ENCODE measurements around the gene SMIM5.
A peak's percentile ranks its signal among the peaks of the same experiment; 100 is the strongest.

The SMIM5 gene

DNA sequence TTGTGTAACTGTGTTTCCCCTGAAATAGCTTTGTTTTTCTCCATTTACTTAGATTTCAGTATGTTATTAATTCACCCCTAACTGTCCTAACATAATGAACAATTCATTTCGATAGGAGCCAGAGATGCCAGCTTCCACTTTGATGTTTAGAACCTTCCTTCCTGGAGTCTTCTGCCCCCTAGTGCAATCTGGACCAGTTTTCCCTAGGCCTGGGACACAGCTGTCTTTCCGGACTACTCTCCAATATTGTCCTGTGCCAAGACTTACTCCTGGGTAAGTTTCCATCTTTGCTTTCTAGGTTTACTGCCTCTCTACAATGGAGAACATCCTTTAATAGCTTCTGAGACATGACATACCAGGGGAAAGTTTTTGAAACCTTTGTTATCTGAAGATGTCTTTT is 20.9 kb downstream of the SMIM5 start:
- H3K27me3 ChIP-seq (ENCODE audit: insufficient read depth, low read length), result no peaks in the 10 kb centered on the region
- H3K27ac ChIP-seq (ENCODE audit: low read depth, low read length), result no peak overlapping the region
- no peaks in the 10 kb centered on the region for H3K4me1 ChIP-seq (ENCODE audit: insufficient read depth, low read length)
- no peaks in the 10 kb centered on the region for H3K9me3 ChIP-seq (ENCODE audit: insufficient read depth, low read depth, low read length)
- peaks cover 54% of the 10 kb centered on the region for H3K36me3 ChIP-seq (ENCODE audit: insufficient read depth, low read length)
- WGBS, result 90% methylated on average over 2 of the region's 2 CpGs
- no peak overlapping the region for H3K4me3 ChIP-seq (ENCODE audit: low read length)
- no peak overlapping the region for H3K9ac ChIP-seq (ENCODE audit: low read depth, low read length)

DNA sequence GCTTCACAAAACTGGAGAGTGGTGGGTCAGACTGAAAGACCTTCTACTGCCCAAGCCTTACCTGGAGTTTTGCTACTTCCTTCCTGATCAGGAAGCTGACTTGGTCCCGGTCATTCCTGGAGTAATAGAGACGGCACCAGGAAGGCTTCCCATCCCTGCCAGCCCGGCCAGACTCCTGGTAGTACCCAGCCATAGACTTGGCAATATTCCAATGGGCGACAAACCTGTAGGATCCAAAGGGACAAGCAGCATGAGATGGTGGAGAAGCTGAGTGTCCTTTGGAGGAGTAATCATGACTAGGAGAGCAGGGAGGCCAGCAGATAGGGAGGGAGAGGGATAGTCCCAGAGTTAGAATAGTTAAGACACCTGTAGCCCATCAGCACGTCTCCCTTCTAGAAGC is 25.0 kb downstream of the SMIM5 start:
- Histone ChIP-seq H3K9me3 (ENCODE audit: insufficient read depth, low read depth, low read length) (no peaks in the 10 kb centered on the region), H3K27ac (ENCODE audit: low read depth, low read length) (no peak overlapping the region), H3K9ac (ENCODE audit: low read depth, low read length) (no peak overlapping the region), H3K27me3 (ENCODE audit: insufficient read depth, low read length) (no peaks in the 10 kb centered on the region), H3K4me3 (ENCODE audit: low read length) (no peak overlapping the region), H3K4me1 (ENCODE audit: insufficient read depth, low read length) (no peaks in the 10 kb centered on the region), H3K36me3 (ENCODE audit: insufficient read depth, low read length) (peaks cover 60% of the 10 kb centered on the region)
- 95% methylated on average over 5 of the region's 5 CpGs for WGBS

DNA sequence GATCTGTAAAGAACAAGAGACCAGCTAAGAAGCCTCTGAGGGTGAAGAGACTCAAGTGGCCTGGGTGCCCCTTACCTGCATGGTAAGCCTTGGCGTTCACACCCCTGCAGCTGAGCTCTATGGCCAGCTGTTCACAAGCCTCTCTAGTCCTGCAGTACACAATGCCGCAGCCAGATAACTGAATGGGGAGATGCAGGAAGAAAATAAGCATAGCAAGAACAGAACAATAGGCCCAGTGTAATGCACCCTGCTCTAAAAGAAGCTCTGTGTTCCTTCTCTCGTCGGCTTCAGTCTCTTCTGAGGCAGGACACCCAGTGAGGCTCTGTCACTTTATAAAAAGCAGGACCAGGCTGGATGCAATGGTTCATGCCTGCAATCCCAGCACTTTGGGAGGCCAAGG is 28.3 kb downstream of the SMIM5 start:
- Histone ChIP-seq H3K36me3 (ENCODE audit: insufficient read depth, low read length) (peaks cover 52% of the 10 kb centered on the region), H3K4me3 (ENCODE audit: low read length) (no peak overlapping the region), H3K9me3 (ENCODE audit: insufficient read depth, low read depth, low read length) (no peaks in the 10 kb centered on the region), H3K27me3 (ENCODE audit: insufficient read depth, low read length) (no peaks in the 10 kb centered on the region), H3K4me1 (ENCODE audit: insufficient read depth, low read length) (peaks cover 3% of the 10 kb centered on the region; the same call in 1 of the 2 replicates), H3K9ac (ENCODE audit: low read depth, low read length) (no peak overlapping the region), H3K27ac (ENCODE audit: low read depth, low read length) (no peak overlapping the region)
- 90% methylated on average over 4 of the region's 4 CpGs for WGBS

DNA sequence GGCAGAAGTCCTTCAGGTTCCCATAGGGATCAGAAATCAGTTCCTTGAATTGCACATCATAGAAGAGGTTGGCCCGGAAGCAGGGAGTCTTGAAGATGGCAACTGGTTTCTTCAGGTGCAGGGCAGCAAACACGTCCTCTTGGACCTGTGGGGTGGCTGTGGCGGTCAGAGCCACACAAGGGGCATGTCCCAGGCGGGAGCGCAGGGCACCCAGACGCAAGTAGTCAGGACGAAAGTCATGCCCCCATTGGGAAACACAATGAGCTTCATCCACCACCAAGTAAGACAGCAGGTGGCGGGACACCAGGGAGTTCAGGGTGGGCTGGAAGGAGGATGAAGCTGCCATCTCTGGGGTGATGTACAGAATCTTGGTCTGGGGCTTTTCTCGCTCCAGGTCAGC is 29.3 kb downstream of the SMIM5 start:
- no peak overlapping the region for H3K27ac ChIP-seq (ENCODE audit: low read depth, low read length)
- H3K9me3 ChIP-seq (ENCODE audit: insufficient read depth, low read depth, low read length), result no peaks in the 10 kb centered on the region
- 93% methylated on average over 9 of the region's 9 CpGs for WGBS
- no peak overlapping the region for H3K4me3 ChIP-seq (ENCODE audit: low read length)
- H3K36me3 ChIP-seq (ENCODE audit: insufficient read depth, low read length), result peaks cover 47% of the 10 kb centered on the region
- H3K9ac ChIP-seq (ENCODE audit: low read depth, low read length), result no peak overlapping the region
- no peaks in the 10 kb centered on the region for H3K27me3 ChIP-seq (ENCODE audit: insufficient read depth, low read length)
- peaks cover 3% of the 10 kb centered on the region; the same call in 1 of the 2 replicates for H3K4me1 ChIP-seq (ENCODE audit: insufficient read depth, low read length)

DNA sequence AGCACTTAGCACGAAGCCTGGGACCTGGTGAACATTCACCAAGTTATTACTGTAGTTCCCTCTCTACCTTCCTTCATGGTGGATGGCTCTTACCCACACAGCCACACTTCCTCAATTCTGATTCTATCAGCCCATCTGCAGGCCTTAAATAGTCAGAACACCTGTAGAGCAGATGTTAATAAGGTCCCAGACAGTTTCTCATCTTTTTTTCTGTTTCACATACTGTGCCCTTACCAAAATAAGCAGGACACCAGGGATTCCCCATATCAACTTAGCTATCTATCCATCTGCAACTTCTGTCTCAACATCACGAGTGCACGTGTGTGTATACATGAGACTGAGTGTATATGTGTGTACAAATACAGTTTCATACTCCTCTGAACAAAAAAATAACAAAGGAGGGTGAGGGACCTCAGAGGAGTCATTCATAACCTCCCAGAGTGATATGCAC is 30.9 kb downstream of the SMIM5 start:
- Histone ChIP-seq H3K9ac (ENCODE audit: low read depth, low read length) (no peak overlapping the region), H3K9me3 (ENCODE audit: insufficient read depth, low read depth, low read length) (no peaks in the 10 kb centered on the region), H3K36me3 (ENCODE audit: insufficient read depth, low read length) (peaks cover 48% of the 10 kb centered on the region), H3K4me3 (ENCODE audit: low read length) (no peak overlapping the region), H3K27ac (ENCODE audit: low read depth, low read length) (no peak overlapping the region), H3K4me1 (ENCODE audit: insufficient read depth, low read length) (peaks cover 9% of the 10 kb centered on the region; the same call in 1 of the 2 replicates), H3K27me3 (ENCODE audit: insufficient read depth, low read length) (no peaks in the 10 kb centered on the region)
- 94% methylated on average over 1 of the region's 3 CpGs for WGBS

GRCh38 chr17:75665981-75666380 is 32.7 kb downstream of the SMIM5 start:
- 92% methylated on average over 10 of the region's 10 CpGs for WGBS
- Histone ChIP-seq H3K36me3 (ENCODE audit: insufficient read depth, low read length) (peaks cover 54% of the 10 kb centered on the region), H3K9ac (ENCODE audit: low read depth, low read length) (peak overlapping the region; percentile 88; the same call in 1 of the 2 replicates), H3K27me3 (ENCODE audit: insufficient read depth, low read length) (no peaks in the 10 kb centered on the region), H3K4me1 (ENCODE audit: insufficient read depth, low read length) (peaks cover 9% of the 10 kb centered on the region; the same call in 1 of the 2 replicates), H3K27ac (ENCODE audit: low read depth, low read length) (no peak overlapping the region), H3K9me3 (ENCODE audit: insufficient read depth, low read depth, low read length) (no peaks in the 10 kb centered on the region), H3K4me3 (ENCODE audit: low read length) (peak overlapping the region; percentile 83)

DNA sequence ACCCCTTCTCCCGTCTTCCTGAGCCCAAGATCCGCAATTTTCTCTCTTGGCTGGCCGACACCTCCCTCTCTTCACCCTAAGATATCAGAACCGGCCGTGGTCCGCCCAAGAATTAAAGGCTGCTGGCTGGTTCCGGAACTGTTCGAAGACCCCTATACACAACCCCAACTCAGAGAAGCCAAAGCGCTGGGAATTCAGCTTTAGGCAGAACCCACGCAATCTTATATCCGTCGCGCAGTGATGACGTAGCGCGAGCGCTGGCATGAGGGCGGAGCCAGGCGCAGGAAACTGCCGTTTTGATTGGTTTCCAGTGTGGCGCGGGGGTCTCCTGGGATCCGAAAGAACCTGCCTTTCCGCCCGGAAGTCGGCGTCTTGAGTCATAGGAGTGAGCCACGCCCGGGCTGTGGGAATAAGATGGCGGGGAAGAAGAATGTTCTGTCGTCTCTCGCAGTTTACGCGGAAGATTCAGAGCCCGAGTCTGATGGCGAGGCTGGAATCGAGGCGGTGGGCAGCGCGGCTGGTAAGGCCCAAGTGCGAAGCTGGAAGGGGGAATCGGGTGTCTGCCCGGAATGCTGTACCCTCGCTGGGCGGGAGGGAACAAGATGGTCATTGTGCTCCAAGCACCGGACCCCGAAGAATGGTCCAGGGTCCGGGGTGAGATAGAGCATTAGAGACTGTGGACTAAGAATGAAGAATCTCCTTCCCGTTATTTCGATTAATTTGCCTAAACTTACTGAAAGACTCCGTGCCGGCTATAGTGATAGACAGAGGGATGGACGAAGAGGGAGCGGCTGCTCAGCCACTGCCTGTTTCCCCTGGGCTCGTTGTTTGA is 33.9 kb downstream of the SMIM5 start, which contains the start of the genes RECQL5 and SAP30BP:
Gene RECQL5, minus strand, starts transcription at position 196 of the 832 bp plus-strand sequence. CDS start 597 bp downstream, outside the sequence.
Gene SAP30BP, plus strand, starts transcription at position 380 of the 832 bp plus-strand sequence. Its CDS starts 35 bp downstream, at position 415.
- under 1% methylated on average over 55 of the region's 55 CpGs for WGBS
- Histone ChIP-seq H3K27ac (ENCODE audit: low read depth, low read length) (peak within 1 kb of the TSS; percentile 77), H3K4me3 (ENCODE audit: low read length) (peak within 1 kb of the TSS; percentile 83), H3K36me3 (ENCODE audit: insufficient read depth, low read length) (peaks cover 56% of the 10 kb centered on the region), H3K9ac (ENCODE audit: low read depth, low read length) (peak within 1 kb of the TSS; percentile 88), H3K27me3 (ENCODE audit: insufficient read depth, low read length) (no peaks in the 10 kb centered on the region), H3K4me1 (ENCODE audit: insufficient read depth, low read length) (peaks cover 9% of the 10 kb centered on the region; the same call in 1 of the 2 replicates), H3K9me3 (ENCODE audit: insufficient read depth, low read depth, low read length) (no peaks in the 10 kb centered on the region)

DNA sequence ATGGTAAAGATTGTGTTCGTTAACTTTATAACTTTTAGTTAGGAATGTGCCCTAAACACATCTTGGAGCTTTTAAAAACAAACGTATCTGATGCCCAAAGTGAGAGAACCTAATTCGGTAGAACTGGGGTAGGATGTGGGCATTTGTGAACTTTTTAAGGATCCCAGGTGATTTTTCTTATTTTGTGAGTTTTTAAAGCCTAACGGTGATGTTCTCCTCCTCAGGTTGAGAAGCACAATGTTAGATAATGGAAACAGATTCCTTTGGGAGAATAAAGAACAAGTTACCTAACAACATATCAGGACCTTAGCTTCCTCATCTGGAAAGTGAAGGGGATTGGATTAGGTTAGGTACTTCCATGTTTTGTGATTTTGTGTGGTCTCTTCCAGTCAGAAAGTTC is 34.6 kb downstream of the SMIM5 start:
- Histone ChIP-seq H3K36me3 (ENCODE audit: insufficient read depth, low read length) (peaks cover 56% of the 10 kb centered on the region), H3K4me1 (ENCODE audit: insufficient read depth, low read length) (peaks cover 9% of the 10 kb centered on the region; the same call in 1 of the 2 replicates), H3K9me3 (ENCODE audit: insufficient read depth, low read depth, low read length) (no peaks in the 10 kb centered on the region), H3K9ac (ENCODE audit: low read depth, low read length) (peak overlapping the region; percentile 88), H3K27me3 (ENCODE audit: insufficient read depth, low read length) (no peaks in the 10 kb centered on the region), H3K4me3 (ENCODE audit: low read length) (peak overlapping the region; percentile 83), H3K27ac (ENCODE audit: low read depth, low read length) (peak overlapping the region; percentile 77)
- 13% methylated on average over 4 of the region's 4 CpGs for WGBS

DNA sequence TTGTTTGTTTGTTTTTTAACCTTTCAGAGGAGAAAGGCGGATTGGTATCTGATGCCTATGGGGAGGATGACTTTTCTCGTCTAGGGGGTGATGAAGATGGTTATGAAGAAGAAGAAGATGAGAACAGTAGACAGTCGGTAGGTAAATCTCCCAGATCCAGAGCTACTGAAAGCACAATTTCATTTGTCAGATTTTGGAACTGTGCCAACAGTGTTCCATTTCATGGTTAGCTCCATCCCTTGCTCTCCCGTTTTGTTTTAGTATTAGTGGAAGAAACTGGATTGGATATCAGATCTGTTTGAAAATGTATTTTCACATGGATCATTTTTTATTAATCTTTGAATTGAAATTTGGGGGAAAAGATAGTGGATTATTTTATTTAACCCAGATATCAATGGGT is 35.3 kb downstream of the SMIM5 start:
- Histone ChIP-seq H3K9me3 (ENCODE audit: insufficient read depth, low read depth, low read length) (no peaks in the 10 kb centered on the region), H3K27me3 (ENCODE audit: insufficient read depth, low read length) (no peaks in the 10 kb centered on the region), H3K36me3 (ENCODE audit: insufficient read depth, low read length) (peaks cover 60% of the 10 kb centered on the region), H3K9ac (ENCODE audit: low read depth, low read length) (no peak overlapping the region; the same call in 1 of the 2 replicates), H3K4me1 (ENCODE audit: insufficient read depth, low read length) (peaks cover 9% of the 10 kb centered on the region; the same call in 1 of the 2 replicates), H3K27ac (ENCODE audit: low read depth, low read length) (no peak overlapping the region), H3K4me3 (ENCODE audit: low read length) (peak overlapping the region; percentile 83)
- 95% methylated on average over 4 of the region's 4 CpGs for WGBS

- Histone ChIP-seq H3K36me3 (ENCODE audit: insufficient read depth, low read length) (peaks cover 67% of the 10 kb centered on the region), H3K9ac (ENCODE audit: low read depth, low read length) (no peak overlapping the region), H3K27ac (ENCODE audit: low read depth, low read length) (no peak overlapping the region), H3K9me3 (ENCODE audit: insufficient read depth, low read depth, low read length) (no peaks in the 10 kb centered on the region), H3K4me1 (ENCODE audit: insufficient read depth, low read length) (peaks cover 9% of the 10 kb centered on the region; the same call in 1 of the 2 replicates), H3K4me3 (ENCODE audit: low read length) (no peak overlapping the region), H3K27me3 (ENCODE audit: insufficient read depth, low read length) (no peaks in the 10 kb centered on the region)
- WGBS, result 89% methylated on average over 5 of the region's 5 CpGs
These were observed 37.6 kb downstream of the SMIM5 start for GRCh38 chr17:75670868-75671267.

DNA sequence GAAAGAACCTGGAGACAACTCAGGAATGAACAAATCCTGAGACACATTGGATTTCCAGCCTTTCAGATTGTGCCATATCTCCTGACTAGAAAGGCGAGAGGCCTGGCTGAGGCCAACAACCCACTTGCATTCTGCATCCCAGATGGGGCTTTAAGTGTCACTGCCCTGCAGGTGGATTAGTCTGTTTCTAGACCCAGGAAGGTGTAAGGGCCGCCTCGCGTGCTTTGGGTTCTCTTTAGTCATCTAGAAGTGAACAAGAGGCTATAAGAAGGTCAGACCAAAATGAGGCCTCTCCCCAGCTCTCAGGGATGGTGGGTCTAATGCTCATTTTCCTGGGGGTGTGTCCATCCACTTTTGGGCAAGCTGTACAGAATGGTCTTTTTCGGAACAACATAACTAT is 38.8 kb downstream of the SMIM5 start:
- Histone ChIP-seq H3K36me3 (ENCODE audit: insufficient read depth, low read length) (peaks cover 75% of the 10 kb centered on the region), H3K27me3 (ENCODE audit: insufficient read depth, low read length) (no peaks in the 10 kb centered on the region), H3K9me3 (ENCODE audit: insufficient read depth, low read depth, low read length) (no peaks in the 10 kb centered on the region), H3K9ac (ENCODE audit: low read depth, low read length) (no peak overlapping the region), H3K4me1 (ENCODE audit: insufficient read depth, low read length) (peaks cover 6% of the 10 kb centered on the region; the same call in 1 of the 2 replicates), H3K4me3 (ENCODE audit: low read length) (no peak overlapping the region), H3K27ac (ENCODE audit: low read depth, low read length) (no peak overlapping the region)
- WGBS, result 96% methylated on average over 5 of the region's 5 CpGs
